Epithelial cell of esophagus (primary cell): ENCODE results near the gene PRRX1.

ENCODE experiments used
- DNase-seq: peaks from one replicate; pipeline ENCODE4 v3.0.0; 2010; ENCODE audit warnings: low read depth
- H3K4me3 ChIP-seq: 2 replicates; pipeline ENCODE4 v1.5.1; 2011; ENCODE audit warnings: mild to moderate bottlenecking, low read length, control low read depth
- TF ChIP-seq, protein P1 (sequence below): IDR thresholded peaks from 2 replicates; pipeline ENCODE4 v1.5.1; 2011; ENCODE audit warnings: low read depth, mild to moderate bottlenecking, low read length, control low read depth, inconsistent platforms; ENCODE audit not compliant: insufficient read depth; ENCODE audit errors: missing control alignments

The PRRX1 gene

DNA sequence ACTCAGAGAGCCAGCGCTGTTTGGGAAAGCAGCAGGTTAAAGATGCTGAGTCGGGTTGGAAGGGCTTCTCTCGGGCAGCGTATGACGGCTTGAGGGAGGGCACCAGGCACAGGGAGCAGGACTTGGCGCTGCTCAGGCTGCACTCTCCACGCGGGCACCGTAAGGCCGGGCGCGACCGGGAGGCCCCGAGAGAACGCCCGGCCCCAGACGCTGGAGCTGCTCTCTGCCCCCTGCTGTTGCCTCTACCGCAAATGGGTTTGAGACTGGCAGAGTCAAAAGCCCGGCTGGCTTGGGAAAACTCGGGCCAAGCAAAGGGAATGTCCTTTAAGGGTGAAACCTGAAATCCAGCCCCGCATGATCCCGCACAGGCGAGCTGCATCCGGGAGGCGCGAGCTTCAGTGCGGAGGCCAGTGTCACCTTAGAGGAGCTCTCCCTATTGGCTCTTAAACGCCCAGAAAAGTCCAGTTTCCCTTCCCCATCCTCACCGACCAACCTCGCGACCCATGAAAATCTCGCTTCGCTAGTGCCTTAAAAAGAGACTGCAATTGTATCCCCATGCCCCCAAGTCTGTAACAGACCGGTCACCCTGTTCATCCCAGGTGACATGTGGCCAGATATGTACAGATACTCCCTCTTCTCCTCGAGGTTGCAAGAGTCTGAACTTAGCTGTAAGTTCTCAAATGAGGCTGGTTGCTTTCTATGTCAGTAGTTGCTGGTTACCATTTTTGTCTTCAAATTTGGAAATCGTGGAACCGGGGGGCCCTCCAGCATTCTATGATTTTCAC lies 1.1 kb downstream of the PRRX1 start:
- peak; percentile 18 for DNase-seq
- H3K4me3 ChIP-seq = peak overlapping the region; percentile 23
- TF ChIP-seq, protein P1, sequence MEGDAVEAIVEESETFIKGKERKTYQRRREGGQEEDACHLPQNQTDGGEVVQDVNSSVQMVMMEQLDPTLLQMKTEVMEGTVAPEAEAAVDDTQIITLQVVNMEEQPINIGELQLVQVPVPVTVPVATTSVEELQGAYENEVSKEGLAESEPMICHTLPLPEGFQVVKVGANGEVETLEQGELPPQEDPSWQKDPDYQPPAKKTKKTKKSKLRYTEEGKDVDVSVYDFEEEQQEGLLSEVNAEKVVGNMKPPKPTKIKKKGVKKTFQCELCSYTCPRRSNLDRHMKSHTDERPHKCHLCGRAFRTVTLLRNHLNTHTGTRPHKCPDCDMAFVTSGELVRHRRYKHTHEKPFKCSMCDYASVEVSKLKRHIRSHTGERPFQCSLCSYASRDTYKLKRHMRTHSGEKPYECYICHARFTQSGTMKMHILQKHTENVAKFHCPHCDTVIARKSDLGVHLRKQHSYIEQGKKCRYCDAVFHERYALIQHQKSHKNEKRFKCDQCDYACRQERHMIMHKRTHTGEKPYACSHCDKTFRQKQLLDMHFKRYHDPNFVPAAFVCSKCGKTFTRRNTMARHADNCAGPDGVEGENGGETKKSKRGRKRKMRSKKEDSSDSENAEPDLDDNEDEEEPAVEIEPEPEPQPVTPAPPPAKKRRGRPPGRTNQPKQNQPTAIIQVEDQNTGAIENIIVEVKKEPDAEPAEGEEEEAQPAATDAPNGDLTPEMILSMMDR = no peak

DNA sequence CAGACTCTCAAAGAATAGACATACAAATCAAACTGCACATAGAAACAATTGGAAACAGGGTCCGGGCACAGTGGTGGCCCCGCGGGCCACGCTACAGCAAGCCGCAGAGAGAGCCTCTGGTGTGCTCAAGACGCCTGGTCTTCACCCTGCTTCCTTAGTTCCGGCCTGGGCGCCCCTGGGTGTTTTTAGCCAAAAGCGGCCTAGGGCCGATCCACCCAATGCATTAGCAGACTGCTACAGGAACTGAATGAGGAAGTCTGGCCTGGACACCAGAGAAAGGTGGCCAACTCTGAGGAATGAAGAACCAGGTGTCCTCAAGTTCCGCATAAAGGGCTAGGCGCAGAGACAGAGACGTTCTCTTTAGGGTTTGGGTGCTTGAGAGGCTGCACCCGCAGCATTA lies 1.7 kb downstream of the PRRX1 start:
- DNase-seq = no peak
- TF ChIP-seq, protein P1 = no peak
- H3K4me3 ChIP-seq = no peak overlapping the region

DNA sequence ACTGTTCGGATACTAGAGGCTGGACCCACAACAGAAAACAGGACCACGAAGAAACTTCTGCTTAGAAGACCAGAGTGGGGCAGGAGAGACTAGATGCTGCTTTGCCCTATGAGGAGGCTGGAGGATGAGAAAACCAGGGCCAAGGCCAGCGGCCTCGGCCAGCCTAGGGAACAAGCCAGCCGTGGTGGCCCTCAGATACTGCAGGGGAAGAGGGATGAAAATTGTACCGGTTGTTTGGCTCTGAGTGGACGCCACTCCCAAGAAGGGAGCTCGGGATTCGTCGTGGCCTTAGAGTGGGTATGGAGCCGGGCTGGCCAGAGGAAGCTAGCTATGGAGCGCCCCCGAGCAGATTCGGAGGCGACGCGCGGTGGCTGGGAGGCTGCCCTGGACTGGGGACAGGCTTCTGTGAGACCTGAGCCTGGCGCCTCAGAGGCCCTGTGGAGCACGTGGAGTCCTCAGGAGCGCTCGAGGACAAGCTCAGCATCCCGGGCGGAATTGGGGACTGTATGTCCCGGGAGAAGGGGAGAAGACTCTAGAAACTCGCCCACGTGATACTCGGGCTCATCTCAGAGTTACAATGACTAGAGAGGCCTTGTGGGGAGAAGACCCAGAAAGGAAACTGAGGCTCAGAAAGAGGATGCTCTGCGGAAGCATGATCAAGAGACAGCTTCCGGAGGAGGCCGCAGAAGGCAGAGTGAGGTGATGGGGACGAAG lies 2.8 kb downstream of the PRRX1 start:
- TF ChIP-seq, protein P1 = no peak
- H3K4me3 ChIP-seq = no peak overlapping the region
- no peak for DNase-seq

DNA sequence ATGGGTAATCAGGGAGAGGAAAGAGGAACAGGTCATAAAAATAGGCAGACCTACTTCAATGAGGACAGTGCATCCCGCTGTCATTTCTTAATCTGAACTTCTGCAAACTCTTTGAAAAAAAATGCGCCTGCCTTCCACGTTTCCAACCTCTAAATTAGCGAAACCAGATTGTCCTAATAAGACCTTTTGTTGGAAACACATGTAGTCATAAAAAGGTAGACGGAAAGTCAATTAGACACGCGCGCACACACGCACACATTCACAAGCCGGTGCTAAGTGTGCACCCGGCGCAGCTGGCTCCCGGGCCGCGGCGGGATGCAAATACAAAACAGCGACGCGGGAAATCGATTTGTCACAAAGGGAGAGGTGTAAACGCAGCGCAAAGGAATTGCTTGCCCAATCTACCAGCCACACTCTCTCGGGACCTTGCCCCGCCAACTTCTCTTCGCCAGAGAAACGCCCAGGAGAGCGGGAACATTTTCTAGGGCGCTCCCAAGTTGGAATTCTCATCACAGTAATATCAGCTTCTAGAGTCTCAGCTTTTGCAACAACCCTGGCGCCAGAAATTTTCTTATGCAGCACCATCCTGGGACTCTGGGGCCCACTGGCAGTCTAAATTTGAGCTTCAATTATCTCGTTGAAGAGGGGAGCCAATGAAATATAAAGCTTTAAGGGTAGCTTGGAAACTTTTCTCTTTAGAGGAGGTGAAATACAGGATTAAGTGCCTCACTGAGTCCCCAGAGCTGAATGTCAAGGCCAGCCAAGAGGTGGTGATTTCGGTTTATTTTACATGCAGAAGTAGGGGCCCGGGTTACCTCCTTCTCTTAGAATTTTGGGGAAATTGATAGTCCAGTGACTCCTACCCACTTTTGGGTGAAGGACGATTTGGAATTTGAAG lies 4.5 kb downstream of the PRRX1 start:
- TF ChIP-seq, protein P1 = no peak
- no peak for DNase-seq
- no peak overlapping the region for H3K4me3 ChIP-seq

DNA sequence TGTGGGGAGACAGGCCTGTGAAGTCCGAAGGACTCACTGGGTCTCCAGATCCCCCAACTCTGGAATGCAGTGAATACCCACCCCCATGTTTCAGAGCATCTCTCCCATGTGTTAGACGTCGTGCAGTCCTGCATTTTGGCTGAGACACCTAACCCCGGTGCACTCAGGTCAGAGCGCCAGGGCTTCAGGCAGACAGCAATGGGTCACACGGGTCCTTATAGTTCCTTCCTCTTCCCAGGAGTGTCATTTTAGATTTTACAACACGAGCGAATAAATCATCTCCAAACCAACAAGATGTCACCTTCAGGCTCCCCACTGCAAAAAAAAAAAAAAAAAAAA lies 5.1 kb downstream of the PRRX1 start:
- TF ChIP-seq, protein P1 = no peak
- no peak overlapping the region for H3K4me3 ChIP-seq
- DNase-seq = no peak

DNA sequence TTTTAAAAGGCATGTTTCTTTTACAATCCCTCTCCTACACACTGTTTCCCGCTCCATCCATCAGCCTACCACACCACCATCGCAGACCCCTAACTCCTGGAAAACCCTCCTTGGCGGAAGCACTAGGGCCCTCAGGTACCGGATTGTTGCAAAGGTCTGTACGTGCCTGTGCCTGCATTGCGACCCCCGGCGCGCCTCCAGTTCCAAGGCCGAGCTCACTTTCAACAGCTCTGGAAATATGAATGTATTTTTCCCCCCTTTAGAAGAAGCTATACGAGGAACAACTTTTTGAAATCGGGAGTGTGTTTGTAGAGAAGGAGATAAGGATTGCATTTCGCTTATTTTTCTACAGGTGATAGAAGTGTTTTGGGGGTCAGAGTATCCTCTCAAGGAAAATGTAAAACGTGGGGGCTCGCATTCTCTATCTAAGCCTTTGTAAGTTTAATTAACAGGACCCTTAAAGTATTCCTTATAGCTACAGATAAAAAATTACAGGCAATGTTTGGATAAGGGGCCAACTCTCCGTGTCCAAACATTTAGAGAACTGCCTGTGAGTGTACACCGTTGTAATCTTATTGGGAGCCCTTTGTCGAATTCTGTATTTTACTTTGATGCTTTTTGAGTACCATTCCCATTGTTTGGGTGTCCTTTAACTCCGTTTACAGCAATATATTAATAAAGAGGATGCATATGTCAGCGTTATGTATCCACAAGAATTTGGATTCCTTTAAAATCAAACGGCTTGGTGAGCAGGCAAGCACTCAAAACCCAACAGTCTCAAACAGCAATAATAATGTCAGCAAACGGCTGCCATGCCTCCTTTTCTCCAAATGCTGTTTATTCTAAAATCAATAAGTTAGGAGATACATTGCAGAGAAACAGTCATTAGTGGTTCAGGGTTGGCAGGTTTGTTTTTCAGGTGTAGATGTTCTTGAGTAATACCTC lies 5.9 kb downstream of the PRRX1 start:
- TF ChIP-seq, protein P1 = no peak
- no peak overlapping the region for H3K4me3 ChIP-seq
- no peak for DNase-seq
